SK-N-MC (cell line): Measurements from ENCODE around the gene CEND1.
"Not testable (repeated sequence)": the region's sequence is repeated elsewhere in the genome, so short reads cannot be mapped to it uniquely, and the experiment has no call there.

Experiments used
- DNase-seq: peaks from one replicate; pipeline ENCODE4 v3.0.0-alpha.2; 2011; ENCODE audit warnings: low read depth, low spot score
- H3K27ac ChIP-seq: fragments of 200-600 bp; sonication (generic); 2 replicates; pipeline ENCODE4 v1.5.1; 2016; ENCODE audit warnings: mixed run types
- H3K36me3 ChIP-seq: fragments of 200-600 bp; sonication (generic); 2 replicates; pipeline ENCODE4 v1.6.1; 2017; ENCODE audit warnings: antibody characterized with exemption, low read length, mixed read lengths; ENCODE audit not compliant: insufficient read depth
- H3K4me3 ChIP-seq: fragments of 200-600 bp; sonication (generic); 2 replicates; pipeline ENCODE4 v1.5.1; 2016
- H3K9ac ChIP-seq: fragments of 200-600 bp; sonication (generic); 2 replicates; pipeline ENCODE4 v1.8.0; 2017; ENCODE audit warnings: mixed run types, mixed read lengths; ENCODE audit not compliant: insufficient read length
- H3K9me3 ChIP-seq: fragments of 200-600 bp; sonication (generic); 2 replicates; pipeline ENCODE4 v1.6.1; 2017; ENCODE audit warnings: low read depth, mild to moderate bottlenecking, antibody characterized with exemption, low read length, moderate library complexity, mixed read lengths
- EZH2 ChIP-seq: fragments of 200-600 bp; sonication (generic); IDR thresholded peaks from one replicate; pipeline ENCODE4 v1.6.1; 2017; ENCODE audit warnings: antibody characterized with exemption
- FOXP2 ChIP-seq: optimal IDR thresholded peaks from 2 replicates; pipeline ENCODE3; 2011; ENCODE audit warnings: mild to moderate bottlenecking, moderate library complexity; ENCODE audit not compliant: insufficient read depth; ENCODE audit errors: extremely low read length, control extremely low read depth
- POLR2AphosphoS5 ChIP-seq: IDR thresholded peaks from 2 replicates; pipeline ENCODE4 v1.6.1; 2012; ENCODE audit warnings: mild to moderate bottlenecking, low read depth, low read length, borderline replicate concordance

The CEND1 gene

DNA sequence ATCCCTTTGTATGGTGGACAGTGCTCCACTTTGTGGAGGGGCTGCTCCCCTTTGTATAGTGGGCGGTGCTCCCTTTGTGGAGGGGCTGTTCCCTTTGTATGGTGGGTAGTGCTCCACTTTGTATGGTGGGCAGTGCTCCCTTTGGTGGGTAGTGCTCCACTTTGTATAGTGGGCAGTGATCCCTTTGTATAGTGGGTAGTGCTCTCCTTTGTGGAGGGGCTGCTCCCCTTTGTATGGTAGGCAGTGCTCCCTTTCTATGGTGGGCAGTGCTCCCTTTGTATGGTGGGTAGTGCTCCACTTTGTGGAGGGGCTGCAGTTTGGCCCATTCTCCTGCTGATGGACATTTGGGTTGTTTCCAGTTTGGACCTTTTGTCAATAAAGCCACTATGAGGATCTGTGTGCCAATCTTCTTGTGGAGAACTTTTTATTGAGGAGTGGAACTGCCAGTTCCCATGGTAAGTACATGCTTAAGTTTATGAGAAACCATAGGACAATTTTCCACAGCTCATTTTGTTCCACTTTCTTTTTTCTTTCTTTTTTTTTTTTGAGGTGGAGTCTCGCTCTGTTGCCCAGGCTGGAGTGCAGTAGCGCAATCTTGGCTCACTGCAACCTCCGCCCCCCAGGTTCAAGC lies 47.2 kb downstream of the CEND1 start:
- no peak overlapping the region for H3K9ac ChIP-seq
- no peaks in the 10 kb centered on the region for H3K36me3 ChIP-seq
- TF ChIP-seq POLR2AphosphoS5 (no peak), EZH2 (no peak), FOXP2 (no peak)
- no peak for DNase-seq
- no peaks in the 10 kb centered on the region for H3K9me3 ChIP-seq
- H3K4me3 ChIP-seq = no peak overlapping the region
- H3K27ac ChIP-seq = no peak overlapping the region

DNA sequence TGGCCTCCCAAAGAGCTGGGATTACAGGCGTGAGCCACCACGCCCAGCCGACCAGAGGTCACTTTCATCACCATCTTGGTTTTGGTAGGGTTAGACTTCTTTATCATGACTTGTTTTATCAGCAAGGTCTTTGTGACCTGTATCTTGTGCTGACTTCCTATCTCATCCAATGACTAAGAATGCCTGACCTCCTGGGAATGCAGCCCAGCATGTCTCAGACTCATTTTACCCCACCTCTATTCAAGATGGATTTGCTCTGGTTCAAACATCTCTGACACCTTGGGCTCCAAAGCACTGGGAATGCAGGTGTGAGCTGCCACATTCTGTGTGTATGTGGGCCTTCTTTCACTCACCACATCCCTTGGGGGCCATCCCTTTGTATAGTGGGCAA lies 47.7 kb downstream of the CEND1 start:
- Histone ChIP-seq H3K27ac (no peak overlapping the region), H3K9me3 (no peaks in the 10 kb centered on the region), H3K36me3 (no peaks in the 10 kb centered on the region), H3K9ac (no peak overlapping the region), H3K4me3 (no peak overlapping the region)
- DNase-seq = no peak
- TF ChIP-seq EZH2 (no peak), FOXP2 (no peak), POLR2AphosphoS5 (no peak)

DNA sequence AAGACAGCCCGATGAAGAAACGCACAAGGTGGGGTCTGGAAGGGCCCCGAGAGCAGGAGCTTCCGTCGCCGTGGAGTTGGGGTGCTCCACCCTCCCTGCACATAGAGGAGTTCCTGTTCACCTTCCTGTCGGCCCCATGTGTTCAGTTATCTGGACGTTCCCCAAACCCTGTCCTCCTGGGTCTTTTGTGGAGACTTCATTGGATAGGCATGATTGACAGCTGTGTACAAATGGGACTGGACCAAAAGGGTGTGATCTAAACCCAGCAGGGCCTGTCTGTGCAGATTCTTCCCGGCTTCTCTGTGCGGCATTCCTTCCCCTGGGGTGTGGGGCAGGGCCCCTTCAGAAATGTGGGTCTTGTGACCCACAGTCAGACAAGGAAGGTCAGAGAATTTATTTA lies 52.0 kb downstream of the CEND1 start:
- H3K9ac ChIP-seq, H3K4me3 ChIP-seq, H3K27ac ChIP-seq, H3K36me3 ChIP-seq, H3K9me3 ChIP-seq, DNase-seq: not testable (repeated sequence)

DNA sequence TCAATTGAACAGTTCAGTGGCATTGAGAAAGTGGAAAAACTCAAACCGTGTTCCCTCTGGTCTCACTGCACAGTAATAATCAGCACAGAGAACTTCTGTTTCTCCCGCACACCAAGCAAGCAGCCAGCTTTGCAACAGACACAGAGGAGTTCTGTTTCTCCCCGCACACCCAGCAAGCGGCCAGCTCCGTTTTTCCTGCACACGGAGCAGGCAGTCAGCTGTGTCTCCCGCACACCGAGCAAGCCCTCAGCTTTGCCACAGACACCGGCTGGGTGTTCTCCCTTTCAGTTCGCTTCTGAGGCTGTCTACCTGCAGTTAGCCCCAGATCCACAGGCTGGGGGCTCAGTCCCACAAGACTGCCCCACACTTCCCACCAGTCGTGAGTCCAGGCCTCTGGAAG lies 52.5 kb downstream of the CEND1 start:
- Histone ChIP-seq H3K9ac (no peak overlapping the region), H3K27ac (no peak overlapping the region), H3K9me3 (no peaks in the 10 kb centered on the region), H3K36me3 (no peaks in the 10 kb centered on the region), H3K4me3 (no peak overlapping the region)
- DNase-seq = no peak
- TF ChIP-seq FOXP2 (no peak), EZH2 (no peak), POLR2AphosphoS5 (no peak)
